HepG2 (cell line): ENCODE results near the gene ZFP82. TPM values are rescaled to one million over a fixed set of nuclear protein-coding genes. Genes with fewer than 3 reads are reported as not detected.

ENCODE experiments used
- ATF7-NPFF ChIP-seq: sonication (generic); formaldehyde crosslinking; IDR thresholded peaks from 2 replicates; pipeline ENCODE4 v1.8.1; 2023; ENCODE audit warnings: mild to moderate bottlenecking, low read depth, missing genetic modification reagents, moderate library complexity
- ETV6 ChIP-seq: sonication (generic); formaldehyde crosslinking; conservative IDR thresholded peaks from 2 replicates; pipeline ENCODE4 v1.4.0; 2020; ENCODE audit warnings: missing genetic modification reagents
- HDAC2 ChIP-seq: sonication (generic); formaldehyde crosslinking; IDR thresholded peaks from 2 replicates; pipeline ENCODE4 v1.4.0; 2020; ENCODE audit warnings: missing genetic modification reagents
- HDAC6 ChIP-seq: fragments of 200-600 bp; sonication (generic); IDR thresholded peaks from 2 replicates; pipeline ENCODE4 v1.7.0; 2017; ENCODE audit warnings: mild to moderate bottlenecking, antibody characterized with exemption, low read length, low read depth
- HIC2 ChIP-seq: sonication (generic); formaldehyde crosslinking; IDR thresholded peaks from 2 replicates; pipeline ENCODE4 v1.9.0; 2022; ENCODE audit warnings: low read depth, missing genetic modification reagents
- MAX ChIP-seq: IDR thresholded peaks from 2 replicates; pipeline ENCODE4 v1.6.1; 2012; ENCODE audit warnings: inconsistent platforms
- MEF2D ChIP-seq: sonication (generic); formaldehyde crosslinking; IDR thresholded peaks from 2 replicates; pipeline ENCODE4 v1.5.1; 2020; ENCODE audit warnings: mild to moderate bottlenecking, missing genetic modification reagents
- NFIC ChIP-seq: IDR thresholded peaks from 2 replicates; pipeline ENCODE4 v1.6.1; 2012; ENCODE audit warnings: mild to moderate bottlenecking, low read length, inconsistent platforms
- PRPF4 ChIP-seq: fragments of 200-400 bp; formaldehyde crosslinking; IDR thresholded peaks from 2 replicates; pipeline ENCODE4 v1.6.1; 2016; ENCODE audit warnings: low read length, low read depth; ENCODE audit not compliant: poor library complexity, severe bottlenecking
- PTBP1 ChIP-seq: fragments of 200-400 bp; formaldehyde crosslinking; IDR thresholded peaks from 2 replicates; pipeline ENCODE4 v1.6.1; 2018; ENCODE audit warnings: low read length, low read depth; ENCODE audit not compliant: poor library complexity, severe bottlenecking
- RARG ChIP-seq: sonication (generic); formaldehyde crosslinking; IDR thresholded peaks from 2 replicates; pipeline ENCODE4 v1.4.0; 2020; ENCODE audit warnings: low read depth, mild to moderate bottlenecking, missing genetic modification reagents
- RFX1 ChIP-seq: fragments of 450-650 bp; IDR thresholded peaks from 2 replicates; pipeline ENCODE4 v1.6.1; 2017
- XRCC5 ChIP-seq: fragments of 200-400 bp; formaldehyde crosslinking; optimal IDR thresholded peaks from 2 replicates; pipeline ENCODE3; 2017; ENCODE audit warnings: mild to moderate bottlenecking, low read length
- ZNF260 ChIP-seq: sonication (generic); formaldehyde crosslinking; IDR thresholded peaks from 2 replicates; pipeline ENCODE4 v1.4.0; 2020; ENCODE audit warnings: missing genetic modification reagents, low read depth, mild to moderate bottlenecking, borderline replicate concordance
- ZNF280B ChIP-seq: sonication (generic); formaldehyde crosslinking; IDR thresholded peaks from 2 replicates; pipeline ENCODE4 v1.5.0; 2020; ENCODE audit warnings: missing genetic modification reagents, mild to moderate bottlenecking, borderline replicate concordance
- ZNF337 ChIP-seq: sonication (generic); formaldehyde crosslinking; IDR thresholded peaks from 2 replicates; pipeline ENCODE4 v1.5.1; 2020; ENCODE audit warnings: missing genetic modification reagents, low read depth, mild to moderate bottlenecking, borderline replicate concordance
- ZNF567 ChIP-seq: sonication (generic); formaldehyde crosslinking; IDR thresholded peaks from 2 replicates; pipeline ENCODE4 v1.8.1; 2023; ENCODE audit warnings: mild to moderate bottlenecking, missing genetic modification reagents, borderline replicate concordance
- ZSCAN20 ChIP-seq: sonication (generic); formaldehyde crosslinking; IDR thresholded peaks from 2 replicates; pipeline ENCODE4 v1.4.0; 2020; ENCODE audit warnings: missing genetic modification reagents, mild to moderate bottlenecking, borderline replicate concordance
- polyA plus RNA-seq, 8 experiments: library from polyadenylated mRNA; depleted of rRNA in 3 of 8; stranded (reverse) in 7 of 8; unstranded in 1 of 8; fragments of >200 nt; fragmentation: Illumina TruSeq in 4 of 8; extraction: Trizol in 4 of 8; gene quantifications; 2 replicates each; pipeline versions ENCODE4 v1.2.1 to v1.2.3, GENCODE V29; 2011 to 2016; ENCODE audit warnings: low read depth in 4 of 8, missing spikeins in 1 of 8, mixed read lengths in 1 of 8; ENCODE audit not compliant: insufficient read depth in 1 of 8
- total RNA-seq, 5 experiments: library from RNA; depleted of rRNA; stranded (reverse); fragments of >200 nt; fragmentation: Illumina TruSeq; extraction: Trizol; gene quantifications; 2 replicates each; pipeline ENCODE4 v1.2.3, GENCODE V29; 2016; ENCODE audit warnings: low read depth in 1 of 5

The ZFP82 gene
- total and polyA plus RNA-seq, 2 of the 13 experiments (the other 11 are each of a cell fraction or from before 2014, with no cell fraction given), result 1.7 to 4.3 TPM

GRCh38 chr19:36378625-36379509, 39.6 kb downstream of the ZFP82 start, which contains the start of gene ZFP14 (continued):
- TF ChIP-seq ZSCAN20 (0 out of 2 replicates have a peak, but pooled peaks have one; percentile 56), PRPF4 (no peak), ZNF337 (CRISPR knock-in tag) (0 out of 2 replicates have a peak, but pooled peaks have one; percentile 62), PTBP1 (no peak), XRCC5 (peak; percentile 51), HDAC6 (no peak), NFIC (0 out of 2 replicates have a peak, but pooled peaks have one; percentile 23), ZNF280B (CRISPR knock-in tag) (peak; percentile 69; the same call in 1 of the 2 replicates), MAX (no peak), ZNF260 (no peak), MEF2D (CRISPR knock-in tag) (no peak), HDAC2 (peak; percentile 43; the same call in 1 of the 2 replicates), HIC2 (CRISPR knock-in tag) (no peak), ETV6 (CRISPR knock-in tag) (no peak; the same call in 1 of the 2 replicates), ATF7-NPFF (0 out of 2 replicates have a peak, but pooled peaks have one; percentile 21), ZNF567 (CRISPR knock-in tag) (0 out of 2 replicates have a peak, but pooled peaks have one; percentile 69), RARG (CRISPR knock-in tag) (no peak), RFX1 (no peak)
